ENCODE results near the gene PCBP3.

The PCBP3 gene

GRCh38 chr21:45867041-45867666 is 223.6 kb downstream of the PCBP3 start:
- DNase-seq: no peak

GRCh38 chr21:45867671-45868081 is 224.2 kb downstream of the PCBP3 start:
- no peak for DNase-seq

GRCh38 chr21:45868086-45868485 is 224.6 kb downstream of the PCBP3 start:
- no peak for DNase-seq

- no peak for DNase-seq
Observed at GRCh38 chr21:45868488-45868887, 225.0 kb downstream of the PCBP3 start.

- DNase-seq: no peak
Observed at GRCh38 chr21:45869121-45870007, 225.8 kb downstream of the PCBP3 start.

- DNase-seq: no peak
Observed at GRCh38 chr21:45870421-45870820, 226.9 kb downstream of the PCBP3 start.

- DNase-seq: no peak
Observed at GRCh38 chr21:45870851-45871615, 227.5 kb downstream of the PCBP3 start.

- no peak for DNase-seq
Observed at GRCh38 chr21:45871616-45872236, 228.2 kb downstream of the PCBP3 start.

- no peak for DNase-seq
Observed at GRCh38 chr21:45872471-45872870, 228.9 kb downstream of the PCBP3 start.

- no peak for DNase-seq
Observed at GRCh38 chr21:45872902-45873301, 229.4 kb downstream of the PCBP3 start.

- no peak for DNase-seq
Observed at GRCh38 chr21:45873418-45873817, 229.9 kb downstream of the PCBP3 start.

GRCh38 chr21:45873866-45874265 is 230.3 kb downstream of the PCBP3 start:
- DNase-seq: no peak

GRCh38 chr21:45874716-45875415 is 231.3 kb downstream of the PCBP3 start:
- no peak for DNase-seq

GRCh38 chr21:45875416-45875760 is 231.9 kb downstream of the PCBP3 start:
- no peak for DNase-seq

- no peak for DNase-seq
Observed at GRCh38 chr21:45875881-45876280, 232.4 kb downstream of the PCBP3 start.

- DNase-seq: no peak
Observed at GRCh38 chr21:45876381-45877170, 233.1 kb downstream of the PCBP3 start.

GRCh38 chr21:45877171-45877438 is 233.6 kb downstream of the PCBP3 start:
- DNase-seq: no peak

- DNase-seq: no peak
Observed at GRCh38 chr21:45877821-45878469, 234.4 kb downstream of the PCBP3 start.

- DNase-seq: peak; percentile 63
Observed at GRCh38 chr21:45880097-45881068, 236.9 kb downstream of the PCBP3 start.

GRCh38 chr21:45882645-45883044 is 239.1 kb downstream of the PCBP3 start:
- no peak for DNase-seq

Data from stimulated activated CD4-positive, alpha-beta T cell treated with anti-CD3 and anti-CD28 coated beads, Interleukin-12 subunit alpha, Interleukin-12 subunit beta, amount 100 ng/mL, for 4 hours (primary cell).